Kidney epithelial cell (primary cell): Measurements from ENCODE around the gene PLXNB3. TPM values are rescaled to one million over a fixed set of nuclear protein-coding genes. Genes with fewer than 3 reads are reported as not detected.

ENCODE experiments used
- DNase-seq: peaks from one replicate; pipeline ENCODE4 v3.0.0-alpha.2; 2010; ENCODE audit warnings: low read depth
- H3K27me3 ChIP-seq: 2 replicates; pipeline ENCODE4 v1.6.0; 2011; ENCODE audit warnings: low read length; ENCODE audit not compliant: control insufficient read depth, insufficient read depth
- H3K36me3 ChIP-seq: 2 replicates; pipeline ENCODE4 v1.5.1; 2011; ENCODE audit warnings: low read length; ENCODE audit not compliant: control insufficient read depth, insufficient read depth
- H3K4me3 ChIP-seq: 2 replicates; pipeline ENCODE4 v1.5.1; 2011; ENCODE audit warnings: low read depth, mild to moderate bottlenecking, control low read depth, low read length
- CTCF ChIP-seq: IDR thresholded peaks from 2 replicates; pipeline ENCODE4 v1.5.1; 2011; ENCODE audit warnings: mild to moderate bottlenecking, moderate library complexity, low read length, control low read depth, inconsistent platforms; ENCODE audit not compliant: insufficient read depth, poor library complexity, severe bottlenecking
- total RNA-seq: library from RNA; depleted of rRNA; stranded (reverse); fragments of >200 nt; gene quantifications from 2 replicates; pipeline ENCODE4 v1.2.3, GENCODE V29; 2015

PLXNB3 gene
- total RNA-seq, 1 donor from 2014 or later, result 3.6 TPM

- TF ChIP-seq CTCF, result no peak
- DNase-seq, result no peak
- Histone ChIP-seq H3K36me3 (no peaks in the 10 kb centered on the region), H3K27me3 (peaks cover 7% of the 10 kb centered on the region), H3K4me3 (peak overlapping the region; percentile 23)
Observed at GRCh38 chrX:153818571-153819383, 54.7 kb downstream of the PLXNB3 start.

- DNase-seq, result no peak
- H3K4me3 ChIP-seq, result peak overlapping the region; percentile 23
- H3K36me3 ChIP-seq, result no peaks in the 10 kb centered on the region
- peaks cover 10% of the 10 kb centered on the region for H3K27me3 ChIP-seq
- no peak for TF ChIP-seq CTCF
Observed at GRCh38 chrX:153819384-153820040, 55.5 kb downstream of the PLXNB3 start.

- no peak for DNase-seq
- H3K36me3 ChIP-seq, result no peaks in the 10 kb centered on the region
- H3K4me3 ChIP-seq, result no peak overlapping the region
- peaks cover 10% of the 10 kb centered on the region for H3K27me3 ChIP-seq
- no peak for TF ChIP-seq CTCF
Observed at GRCh38 chrX:153820601-153821000, 56.6 kb downstream of the PLXNB3 start.

- Histone ChIP-seq H3K27me3 (peaks cover 10% of the 10 kb centered on the region), H3K36me3 (no peaks in the 10 kb centered on the region), H3K4me3 (no peak overlapping the region)
- no peak for TF ChIP-seq CTCF
- no peak for DNase-seq
Observed at GRCh38 chrX:153821066-153821465, 57.0 kb downstream of the PLXNB3 start.

- DNase-seq, result no peak
- peaks cover 18% of the 10 kb centered on the region for H3K27me3 ChIP-seq
- no peaks in the 10 kb centered on the region for H3K36me3 ChIP-seq
- H3K4me3 ChIP-seq, result no peak overlapping the region
- no peak for TF ChIP-seq CTCF
Observed at GRCh38 chrX:153824348-153824747, 60.3 kb downstream of the PLXNB3 start.
